A549 (cell line): ENCODE measurements around the gene PSRC1. TPM values are rescaled to one million over a fixed set of nuclear protein-coding genes. Genes with fewer than 3 reads are reported as not detected.

Experiments
- ATAC-seq, 2 experiments: fragments of 200-7000 bp in 1 of 2; fragments of >200 bp in 1 of 2; cut with Nextera tagmentation in 1 of 2; cut with Tn5 transposase in 1 of 2; 3 replicates each; pipeline versions ENCODE4 v1.8.0 to v1.9.1; 2018 to 2020; ENCODE audit warnings: mild to moderate bottlenecking in 1 of 2, moderate library complexity in 1 of 2
- CTCF ChIA-PET: fragments of 300-600 bp; sonication (Branson Sonifier 250); formaldehyde crosslinking; extraction: SDS; loops from one replicate; lab custom pipeline; 2021; ENCODE audit warnings: antibody characterized with exemption, inconsistent platforms; lab: Yijun Ruan, JAX
- POLR2A ChIA-PET: fragments of 350-600 bp; formaldehyde crosslinking; extraction: SDS; loops from one replicate; lab custom pipeline; 2021; ENCODE audit warnings: antibody characterized with exemption, inconsistent platforms; lab: Yijun Ruan, JAX
- DNase-seq, 2 experiments: peaks; one replicate each; pipeline versions ENCODE4 v3.0.0 to v3.0.0-alpha.2; 2011 to 2016; ENCODE audit warnings: low read depth in 1 of 2, low spot score in 1 of 2
- FAIRE-seq: peaks from 2 replicates; lab custom pipeline; 2011; peaks lifted over from hg19 to GRCh38; lab: Jason Lieb, UNC
- H3K27ac ChIP-seq, 2 experiments: fragments of >200 bp; sonication (Bioruptor Twin); formaldehyde crosslinking; 3 replicates each; pipeline ENCODE4 v1.5.1; 2016 to 2017
- H3K4me1 ChIP-seq: fragments of >200 bp; sonication (Bioruptor Twin); formaldehyde crosslinking; 3 replicates; pipeline ENCODE4 v1.6.1; 2016
- H3K4me2 ChIP-seq: fragments of >200 bp; sonication (Bioruptor Twin); formaldehyde crosslinking; 3 replicates; pipeline ENCODE4 v1.6.1; 2016
- H3K4me3 ChIP-seq: fragments of >200 bp; sonication (Bioruptor Twin); formaldehyde crosslinking; 3 replicates; pipeline ENCODE4 v1.5.1; 2016
- H3K9me3 ChIP-seq: fragments of >200 bp; sonication (Bioruptor Twin); formaldehyde crosslinking; 3 replicates; pipeline ENCODE4 v1.6.1; 2016
- BCL3 ChIP-seq: fragments of >200 bp; sonication (Bioruptor Twin); formaldehyde crosslinking; IDR thresholded peaks from 3 replicates; pipeline ENCODE4 v1.6.1; 2016
- E2F6 ChIP-seq: IDR thresholded peaks from 2 replicates; pipeline ENCODE4 v1.6.1; 2012; ENCODE audit warnings: low read depth, borderline replicate concordance
- EHF ChIP-seq: fragments of 250-450 bp; sonication (Bioruptor Pico); IDR thresholded peaks from 2 replicates; pipeline ENCODE4 v1.5.0; 2020; ENCODE audit warnings: mild to moderate bottlenecking
- EHMT2 ChIP-seq: fragments of 200-600 bp; sonication (generic); IDR thresholded peaks from 2 replicates; pipeline ENCODE4 v1.6.1; 2016; ENCODE audit warnings: antibody characterized with exemption, low read depth, mild to moderate bottlenecking, moderate library complexity
- EP300 ChIP-seq, 2 experiments: fragments of >200 bp; sonication (Bioruptor Twin); formaldehyde crosslinking; IDR thresholded peaks; 2 replicates in 1 of 2; 3 replicates in 1 of 2; pipeline ENCODE4 v1.6.1; 2016 to 2017
- ESRRA ChIP-seq: fragments of 150-350 bp; IDR thresholded peaks from 2 replicates; pipeline ENCODE4 v1.6.1; 2014; ENCODE audit warnings: mild to moderate bottlenecking, low read length, borderline replicate concordance
- FOSB ChIP-seq: fragments of 250-450 bp; sonication (Bioruptor Pico); IDR thresholded peaks from 2 replicates; pipeline ENCODE4 v1.5.0; 2020; ENCODE audit warnings: mild to moderate bottlenecking, moderate library complexity
- FOSL2 ChIP-seq, 2 experiments: fragments of 450-650 bp in 1 of 2; fragments of >200 bp in 1 of 2; sonication (Bioruptor Twin) in 1 of 2; formaldehyde crosslinking; IDR thresholded peaks; 2 replicates each; pipeline versions ENCODE4 v1.5.0 to v1.6.1; 2016 to 2020; ENCODE audit warnings: mild to moderate bottlenecking in 1 of 2, moderate library complexity in 1 of 2
- GATA3 ChIP-seq: IDR thresholded peaks from 2 replicates; pipeline ENCODE4 v1.6.1; 2012; ENCODE audit warnings: borderline replicate concordance
- HES2 ChIP-seq: fragments of >200 bp; sonication (Bioruptor Twin); formaldehyde crosslinking; IDR thresholded peaks from 2 replicates; pipeline ENCODE4 v1.6.1; 2016
- HOXA7 ChIP-seq: fragments of 250-450 bp; sonication (Bioruptor Pico); IDR thresholded peaks from 2 replicates; pipeline ENCODE4 v1.5.0; 2020; ENCODE audit warnings: mild to moderate bottlenecking, moderate library complexity
- HOXB5 ChIP-seq: fragments of 250-450 bp; sonication (Bioruptor Pico); IDR thresholded peaks from 2 replicates; pipeline ENCODE4 v1.5.0; 2020; ENCODE audit warnings: mild to moderate bottlenecking, moderate library complexity
- JUN ChIP-seq, 2 experiments: fragments of >200 bp; sonication (Bioruptor Twin); formaldehyde crosslinking; IDR thresholded peaks; 2 replicates in 1 of 2; 3 replicates in 1 of 2; pipeline ENCODE4 v1.6.1; 2016 to 2017
- JUNB ChIP-seq: fragments of >200 bp; sonication (Bioruptor Twin); formaldehyde crosslinking; IDR thresholded peaks from 2 replicates; pipeline ENCODE4 v1.6.1; 2016
- KDM1A ChIP-seq: fragments of 200-600 bp; sonication (generic); IDR thresholded peaks from 2 replicates; pipeline ENCODE4 v1.6.1; 2016; ENCODE audit warnings: low read depth, mild to moderate bottlenecking
- MAX ChIP-seq: IDR thresholded peaks from 2 replicates; pipeline ENCODE4 v1.6.1; 2012
- MYC ChIP-seq: IDR thresholded peaks from 2 replicates; pipeline ENCODE4 v1.6.1; 2012; ENCODE audit warnings: mild to moderate bottlenecking, inconsistent platforms, low read length, improper control_type of control experiment, borderline replicate concordance
- NPAS2 ChIP-seq: fragments of 250-450 bp; sonication (Bioruptor Pico); IDR thresholded peaks from 2 replicates; pipeline ENCODE4 v1.8.0; 2022; ENCODE audit warnings: mild to moderate bottlenecking, moderate library complexity, borderline replicate concordance
- PBX3 ChIP-seq: IDR thresholded peaks from 2 replicates; pipeline ENCODE4 v1.6.1; 2012
- PHF8 ChIP-seq: fragments of 200-600 bp; sonication (generic); IDR thresholded peaks from 2 replicates; pipeline ENCODE4 v1.6.1; 2016; ENCODE audit warnings: low read depth, mild to moderate bottlenecking, antibody characterized with exemption, moderate library complexity, borderline replicate concordance
- POLR2A ChIP-seq: IDR thresholded peaks from 2 replicates; pipeline ENCODE4 v1.6.1; 2012; ENCODE audit warnings: mild to moderate bottlenecking, low read length
- RAD21 ChIP-seq, 2 experiments: fragments of >200 bp in 1 of 2; sonication (Bioruptor Twin) in 1 of 2; formaldehyde crosslinking in 1 of 2; IDR thresholded peaks in 1 of 2; conservative IDR thresholded peaks in 1 of 2; 2 replicates in 1 of 2; 3 replicates in 1 of 2; pipeline ENCODE4 v1.6.1; 2012 to 2018; ENCODE audit warnings: inconsistent platforms in 1 of 2
- SMC3 ChIP-seq: fragments of >200 bp; sonication (Bioruptor Twin); formaldehyde crosslinking; IDR thresholded peaks from 3 replicates; pipeline ENCODE4 v1.6.1; 2018; ENCODE audit warnings: inconsistent platforms
- ZC3H11A ChIP-seq: fragments of 450-650 bp; IDR thresholded peaks from 2 replicates; pipeline ENCODE4 v1.6.1; 2014; ENCODE audit warnings: antibody characterized with exemption, mild to moderate bottlenecking
- ZFP36 ChIP-seq: fragments of 450-650 bp; IDR thresholded peaks from 2 replicates; pipeline ENCODE4 v1.6.1; 2014; ENCODE audit warnings: borderline replicate concordance; ENCODE audit not compliant: partially characterized antibody
- WGBS: methylation state at CpG from one replicate; pipeline ENCODE4 v1.1.6; 2017; ENCODE audit errors: missing lambda C conversion rate; 5-methylcytosine and 5-hydroxymethylcytosine counted together
- polyA minus RNA-seq: library from RNA; depleted of rRNA, polyadenylated mRNA; stranded (reverse); fragments of >200 nt; gene quantifications from 2 replicates; pipeline ENCODE4 v1.2.3, GENCODE V29; 2011; rRNA and poly(A)+ RNA removed
- polyA plus RNA-seq, 4 experiments: library from polyadenylated mRNA; depleted of rRNA in 3 of 4; stranded (reverse); fragments of >200 nt; fragmentation: RNase III in 1 of 4; extraction: RNeasy Plus Mini Kit Qiagen cat#74134 plus additional on column Dnase treatment in 1 of 4; gene quantifications; 2 replicates in 3 of 4; 3 replicates in 1 of 4; pipeline ENCODE4 v1.2.3, GENCODE V29; 2011 to 2017

PSRC1 gene
- polyA plus RNA-seq (2011; rRNA removed) (13.7 and 15.3 TPM in 2 replicates), polyA plus RNA-seq (2017; fragmentation: RNase III; extraction: RNeasy Plus Mini Kit Qiagen cat#74134 plus additional on column Dnase treatment) (20.0 to 23.2 TPM (median 21.5 TPM) in 3 replicates), polyA minus RNA-seq (9.2 and 11.5 TPM in 2 replicates)
- polyA plus RNA-seq (2012; cell fraction: cytosol; rRNA removed) = 19.3 and 19.8 TPM in 2 replicates
- polyA plus RNA-seq (2012; cell fraction: nucleus; rRNA removed) = 83.6 and 88.8 TPM in 2 replicates

GRCh38 chr1:109282952-109283747 is at the start of gene PSRC1:
TSS of gene PSRC1 (minus strand) at chr1:109283145.
- H3K9me3 ChIP-seq = no peaks in the 10 kb centered on the region
- TF ChIP-seq JUNB = no peak
- TF ChIP-seq ZFP36 = no peak
- no peak for TF ChIP-seq GATA3
- TF ChIP-seq E2F6 = peak; percentile 56; the same call in 1 of the 2 replicates
- no peak for TF ChIP-seq KDM1A
- peak; percentile 87 for TF ChIP-seq MAX
- TF ChIP-seq RAD21 (conservative IDR thresholded peaks at IDR 0.05 in 1 of 2, IDR thresholded peaks at IDR 0.05 in 1 of 2) = 0 out of 5 replicates have a peak, but pooled peaks of 1 of the 2 experiments have one; percentile 17
- peak; percentile 56 to 68; a peak in 4 of 5 replicates for TF ChIP-seq JUN (IDR thresholded peaks at IDR 0.05)
- TF ChIP-seq POLR2A = peak; percentile 85
- TF ChIP-seq BCL3 = 0 out of 3 replicates have a peak, but pooled peaks have one; percentile 48
- no peak for TF ChIP-seq EHMT2
- no peak for TF ChIP-seq NPAS2
- peak; percentile 52; the same call in 1 of the 2 replicates for TF ChIP-seq PHF8
- no peak for TF ChIP-seq SMC3
- no peak for TF ChIP-seq HOXB5 (CRISPR knock-in tag)
- TF ChIP-seq, all 56 proteins: peak for 7
- DNase-seq (peak; percentile 93 to 95), ATAC-seq (peak; percentile 98 to 99), FAIRE-seq (no peak)
- Histone ChIP-seq H3K4me3 (peak within 1 kb of the TSS; percentile 86), H3K27ac (peak within 1 kb of the TSS; percentile 85 to 98), H3K4me1 (peaks cover 13% of the 10 kb centered on the region; the same call in 2 of the 3 replicates), H3K4me2 (peak within 1 kb of the TSS; percentile 73)
- CTCF ChIA-PET = interaction anchor here (1.0 to 2.3 kb wide), 4 partner anchors 14 to 115 kb away, joined by 3 to 18 read pairs (median 6); partner anchors contain the start of gene SORT1
- POLR2A ChIA-PET = interaction anchor here (1.0 to 1.6 kb wide), 5 partner anchors 9 to 400 kb away, joined by 3 to 8 read pairs (median 3); partner anchors contain the start of gene SORT1
- WGBS = 4% methylated on average over 26 of the region's 56 CpGs

- ChIA-PET POLR2A (no interaction called here), CTCF (interaction anchor here (1.7 kb wide), 1 partner anchor 54 kb away, joined by 4 read pairs; no protein-coding TSS in a partner anchor)
- Histone ChIP-seq H3K4me2 (no peak overlapping the region), H3K9me3 (peaks cover 10% of the 10 kb centered on the region; the same call in 1 of the 3 replicates), H3K4me3 (no peak overlapping the region), H3K4me1 (no peaks in the 10 kb centered on the region), H3K27ac (no peak overlapping the region)
- no peak for ATAC-seq
- DNase-seq = no peak
- TF ChIP-seq E2F6 = no peak
- no peak for TF ChIP-seq EP300 (IDR thresholded peaks at IDR 0.05)
- TF ChIP-seq HOXA7 = no peak
- TF ChIP-seq PBX3 = no peak
- TF ChIP-seq EHF (CRISPR knock-in tag) = no peak
- TF ChIP-seq JUNB = no peak
- TF ChIP-seq FOSB = no peak
- TF ChIP-seq MYC = no peak
- TF ChIP-seq ESRRA = no peak
- TF ChIP-seq ZC3H11A = no peak
- TF ChIP-seq FOSL2 (IDR thresholded peaks at IDR 0.05) = no peak
- no peak for TF ChIP-seq FOSL2 (CRISPR knock-in tag; IDR thresholded peaks at IDR 0.05)
- no peak for TF ChIP-seq HES2
- FAIRE-seq = peak; percentile 76
Observed at GRCh38 chr1:109331113-109331512, 48.2 kb upstream of the PSRC1 start.
